Ramos (cell line): ENCODE results near the gene TRAPPC14.

ENCODE experiments used
- in situ Hi-C: fragments of 300-500 bp; cut with MboI; formaldehyde crosslinking; loops from one replicate; pipeline ENCODE4 v1.14.3; 2022; ENCODE audit warnings: low sequenced_read_pairs; ENCODE audit not compliant: unreplicated experiment

Gene TRAPPC14

DNA sequence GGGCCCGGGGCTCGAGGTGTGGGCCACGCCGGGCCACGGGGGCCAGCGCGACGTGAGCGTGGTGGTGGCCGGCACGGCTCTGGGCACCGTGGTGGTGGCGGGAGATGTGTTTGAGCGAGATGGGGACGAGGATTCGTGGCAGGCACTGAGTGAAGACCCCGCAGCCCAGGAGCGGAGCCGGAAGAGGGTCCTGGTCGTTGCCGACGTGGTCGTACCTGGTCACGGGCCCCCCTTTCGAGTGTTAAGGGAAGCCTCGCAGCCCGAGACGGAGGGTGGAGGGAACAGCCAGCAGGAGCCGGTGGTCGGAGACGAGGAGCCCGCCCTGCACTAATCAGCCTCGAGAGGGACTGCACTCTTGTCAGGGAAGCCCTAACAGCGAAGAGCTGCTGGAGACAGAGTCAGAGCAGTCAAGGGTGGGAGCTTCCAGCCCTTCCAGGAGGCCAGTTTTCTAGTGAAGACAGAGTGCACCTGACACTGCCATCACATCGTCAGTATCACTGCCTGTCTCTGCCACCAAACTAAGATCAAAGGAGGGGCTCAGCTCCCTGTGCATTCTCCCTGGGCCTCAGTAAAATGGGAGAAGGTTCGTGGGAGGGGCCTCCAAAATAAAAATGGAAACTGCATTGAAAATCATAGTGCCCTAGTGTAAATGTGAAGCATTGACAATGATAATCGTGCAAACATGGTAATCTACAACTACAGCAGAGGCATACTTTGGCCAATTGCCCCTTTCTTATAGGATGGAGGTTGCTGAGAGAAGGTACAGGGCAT lies 30.5 kb downstream of the TRAPPC14 start:
- in situ Hi-C loops, result loop anchor here (5.0 to 10.0 kb wide), 3 partner anchors 136 to 224 kb away; partner anchors contain the start of gene TRIM4

- in situ Hi-C loops, result loop anchor here (5.0 to 10.0 kb wide), 3 partner anchors 135 to 225 kb away; partner anchors contain the start of gene TRIM4
These were observed 31.3 kb downstream of the TRAPPC14 start, which contains the start of gene MBLAC1 for GRCh38 chr7:100126931-100127865. Gene MBLAC1 (plus strand): TSS chr7:100126967. CDS start chr7:100127396, 429 bp downstream.

DNA sequence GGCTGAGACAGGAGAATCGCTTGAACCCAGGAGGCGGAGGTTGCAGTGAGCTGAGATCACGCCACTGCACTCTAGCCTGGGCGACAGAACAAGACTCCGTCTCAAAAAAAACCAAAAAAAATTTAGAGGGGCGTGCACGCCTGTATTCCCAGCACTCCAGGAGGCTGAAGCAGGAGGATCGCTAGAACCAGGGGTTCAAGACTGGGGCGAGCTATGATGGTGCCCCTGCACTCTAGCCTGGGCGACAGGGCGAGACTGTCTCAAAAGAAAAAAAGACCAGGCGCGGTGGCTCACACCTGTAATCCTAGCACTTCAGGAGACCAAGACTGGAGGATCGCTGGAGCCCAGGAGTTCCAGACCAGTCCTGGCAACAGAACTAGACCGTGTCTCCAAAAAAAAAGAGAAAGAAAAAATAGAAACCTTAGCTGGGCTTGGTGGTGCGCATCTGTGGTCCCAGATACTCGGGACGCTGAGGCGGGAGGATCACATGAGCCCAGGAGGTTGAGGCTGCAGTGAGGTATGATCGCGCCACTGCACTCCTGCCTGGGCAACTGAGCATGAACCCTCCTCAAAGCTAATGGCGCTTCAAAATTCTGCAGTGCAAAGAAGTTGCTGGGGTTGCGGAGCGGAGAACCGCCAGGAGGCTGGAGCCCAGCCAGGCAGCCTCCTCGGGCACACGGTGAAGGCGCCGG lies 32.1 kb downstream of the TRAPPC14 start:
- in situ Hi-C loops, result loop anchor here (5.0 to 10.0 kb wide), 3 partner anchors 134 to 226 kb away; partner anchors contain the start of gene TRIM4

DNA sequence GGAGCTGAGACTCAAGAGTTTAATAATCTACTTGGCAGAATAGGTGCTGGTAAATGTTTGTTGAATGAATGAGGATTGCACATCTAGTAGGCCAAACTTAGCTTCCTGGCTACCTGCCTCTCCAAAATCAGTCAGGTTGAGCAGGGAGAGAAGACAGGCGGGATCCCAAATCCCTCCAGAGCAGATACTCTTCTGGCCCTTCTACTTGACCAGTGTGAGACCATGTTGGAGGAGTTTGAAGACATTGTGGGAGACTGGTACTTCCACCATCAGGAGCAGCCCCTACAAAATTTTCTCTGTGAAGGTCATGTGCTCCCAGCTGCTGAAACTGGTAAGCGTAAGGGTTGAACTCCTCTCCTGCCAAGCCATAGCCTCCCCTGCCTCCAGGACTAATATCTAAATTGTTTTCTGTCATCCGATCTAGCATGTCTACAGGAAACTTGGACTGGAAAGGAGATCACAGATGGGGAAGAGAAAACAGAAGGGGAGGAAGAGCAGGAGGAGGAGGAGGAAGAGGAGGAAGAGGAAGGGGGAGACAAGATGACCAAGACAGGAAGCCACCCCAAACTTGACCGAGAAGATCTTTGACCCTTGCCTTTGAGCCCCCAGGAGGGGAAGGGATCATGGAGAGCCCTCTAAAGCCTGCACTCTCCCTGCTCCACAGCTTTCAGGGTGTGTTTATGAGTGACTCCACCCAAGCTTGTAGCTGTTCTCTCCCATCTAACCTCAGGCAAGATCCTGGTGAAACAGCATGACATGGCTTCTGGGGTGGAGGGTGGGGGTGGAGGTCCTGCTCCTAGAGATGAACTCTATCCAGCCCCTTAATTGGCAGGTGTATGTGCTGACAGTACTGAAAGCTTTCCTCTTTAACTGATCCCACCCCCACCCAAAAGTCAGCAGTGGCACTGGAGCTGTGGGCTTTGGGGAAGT lies 34.0 kb downstream of the TRAPPC14 start:
- in situ Hi-C loops, result loop anchor here (5.0 to 10.0 kb wide), 3 partner anchors 132 to 228 kb away; partner anchors contain the start of gene TRIM4

DNA sequence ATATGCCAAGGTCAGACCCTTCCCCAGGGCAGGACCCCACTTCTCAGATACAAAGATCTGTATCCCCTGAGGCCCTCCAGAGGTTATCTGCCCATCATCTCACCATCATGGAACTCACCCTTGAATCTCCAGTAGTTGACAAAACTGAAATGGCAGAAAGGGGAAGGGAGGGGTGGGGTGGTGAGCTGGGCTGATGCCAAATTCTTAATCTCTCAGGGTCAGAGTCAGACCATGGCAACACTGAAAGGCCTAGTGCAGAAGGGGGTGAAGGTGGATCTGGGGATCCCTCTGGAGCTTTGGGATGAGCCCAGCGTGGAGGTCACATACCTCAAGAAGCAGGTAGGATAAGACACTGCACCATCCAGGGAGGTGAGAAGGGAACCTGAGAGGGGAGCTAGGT lies 36.0 kb downstream of the TRAPPC14 start:
- in situ Hi-C loops, result loop anchor here (10.0 kb wide), 1 partner anchor 208 kb away; the partner anchor contains the start of gene TRIM4

DNA sequence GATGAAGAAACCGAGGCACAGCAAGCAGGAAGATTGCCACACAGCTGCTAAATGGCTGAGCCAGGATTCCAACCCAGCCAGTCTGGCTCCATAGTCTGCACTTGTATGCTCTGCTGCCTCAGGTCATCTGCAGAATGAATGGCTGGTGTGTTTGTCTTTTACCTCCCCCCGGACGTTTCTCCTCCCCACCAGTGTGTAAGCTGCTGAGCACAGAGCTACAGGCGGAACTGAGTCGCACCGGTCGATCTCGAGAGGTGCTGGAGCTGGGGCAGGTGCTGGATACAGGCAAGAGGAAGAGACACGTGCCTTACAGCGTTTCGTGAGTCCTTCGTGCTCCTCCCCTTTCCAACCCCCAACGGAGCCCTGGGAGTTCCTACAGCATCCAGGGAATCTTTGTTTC lies 36.5 kb downstream of the TRAPPC14 start:
- in situ Hi-C loops, result loop anchor here (10.0 kb wide), 1 partner anchor 207 kb away; the partner anchor contains the start of gene TRIM4

DNA sequence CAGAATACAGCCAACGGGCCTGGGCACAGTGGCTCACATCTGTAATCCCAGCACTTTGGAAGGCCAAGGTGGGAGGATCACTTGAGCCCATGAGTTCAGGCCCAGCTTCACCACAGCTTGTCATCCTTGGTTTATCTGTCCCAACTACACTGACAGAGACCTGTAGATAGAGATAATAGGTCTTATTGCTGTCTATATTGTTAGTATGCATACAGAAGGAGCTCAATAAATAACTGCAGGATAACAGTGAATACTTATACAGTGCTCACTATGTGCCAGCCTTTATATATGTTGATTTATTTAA lies 37.8 kb downstream of the TRAPPC14 start:
- in situ Hi-C loops, result loop anchor here (10.0 kb wide), 1 partner anchor 206 kb away; the partner anchor contains the start of gene TRIM4

DNA sequence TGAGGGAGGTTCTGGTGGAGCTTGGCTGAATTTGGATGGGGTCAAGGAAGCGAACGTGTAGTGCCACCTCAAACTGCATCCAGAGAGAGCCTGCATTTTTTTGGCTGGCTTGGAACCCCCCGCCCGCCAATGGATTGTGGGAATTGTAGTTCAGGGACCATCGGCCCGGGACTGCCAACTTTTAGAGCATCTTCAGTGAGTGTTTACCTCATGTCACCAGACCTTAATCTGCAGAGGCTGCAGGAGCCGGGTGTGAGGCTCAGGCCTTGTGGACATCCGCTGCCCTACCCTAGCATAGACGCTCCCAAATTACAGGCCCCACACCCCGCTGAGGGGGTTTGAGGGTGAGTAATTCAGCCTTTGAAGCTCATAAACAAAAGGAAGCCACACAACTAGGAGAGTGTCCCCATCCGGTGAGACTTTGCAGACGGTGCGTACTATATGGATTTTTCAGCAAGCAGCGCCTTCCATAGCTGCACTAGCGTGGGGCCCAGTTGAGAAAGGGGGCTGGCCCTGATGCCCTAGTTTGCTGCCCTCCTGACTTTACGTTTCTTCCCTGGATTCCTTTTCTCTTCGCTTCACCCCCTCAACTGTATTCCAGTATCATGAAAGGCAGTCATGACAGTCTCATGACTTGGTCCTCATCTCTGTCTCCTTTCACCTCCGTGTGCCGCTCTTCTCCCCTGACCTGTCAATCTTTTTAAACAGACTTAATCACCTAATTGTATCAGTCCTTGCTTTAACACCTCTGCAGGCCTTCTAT lies 38.4 kb downstream of the TRAPPC14 start:
- in situ Hi-C loops, result loop anchor here (10.0 kb wide), 1 partner anchor 205 kb away; the partner anchor contains the start of gene TRIM4

- in situ Hi-C loops, result no loop called here
These were observed 39.2 kb downstream of the TRAPPC14 start, which contains the start of the genes CNPY4 and TAF6 for GRCh38 chr7:100119072-100119969. Gene CNPY4 (plus strand): TSS chr7:100119634. CDS start chr7:100119745, 111 bp downstream. Gene TAF6 (minus strand): TSS chr7:100119358. CDS start chr7:100114209, 5,149 bp downstream.

DNA sequence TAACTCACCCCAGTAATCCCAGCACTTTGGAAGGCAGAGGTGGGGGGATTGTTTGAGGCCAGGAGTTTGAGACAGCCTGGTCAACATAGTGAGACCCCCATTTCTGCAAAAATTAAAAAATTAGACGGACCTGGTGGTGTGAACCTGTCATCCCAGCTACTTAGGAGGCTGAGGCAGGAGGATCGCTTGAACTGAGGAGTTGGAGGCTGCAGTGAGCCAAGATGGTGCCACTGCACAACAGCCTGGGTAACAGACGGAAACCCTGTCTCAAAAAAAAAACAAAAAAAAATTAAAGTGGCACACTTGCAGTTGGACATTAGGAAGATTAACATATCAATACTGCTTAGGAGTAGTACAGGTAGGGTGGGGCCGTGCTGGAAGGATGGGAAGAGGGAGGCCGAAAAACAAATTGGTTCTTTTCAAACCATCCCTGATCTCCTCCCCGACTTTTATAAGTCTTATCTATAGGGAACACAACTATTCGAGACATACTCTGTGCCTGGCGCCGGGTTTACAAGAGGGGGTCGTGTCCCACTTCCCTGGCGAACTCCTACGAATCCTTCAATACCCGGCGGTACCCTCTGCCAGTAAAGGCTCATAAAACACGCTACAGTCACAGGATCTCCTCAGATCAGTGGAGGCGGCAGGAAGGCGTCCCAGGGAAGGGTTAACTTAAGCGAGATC lies 40.0 kb downstream of the TRAPPC14 start:
- in situ Hi-C loops, result no loop called here

DNA sequence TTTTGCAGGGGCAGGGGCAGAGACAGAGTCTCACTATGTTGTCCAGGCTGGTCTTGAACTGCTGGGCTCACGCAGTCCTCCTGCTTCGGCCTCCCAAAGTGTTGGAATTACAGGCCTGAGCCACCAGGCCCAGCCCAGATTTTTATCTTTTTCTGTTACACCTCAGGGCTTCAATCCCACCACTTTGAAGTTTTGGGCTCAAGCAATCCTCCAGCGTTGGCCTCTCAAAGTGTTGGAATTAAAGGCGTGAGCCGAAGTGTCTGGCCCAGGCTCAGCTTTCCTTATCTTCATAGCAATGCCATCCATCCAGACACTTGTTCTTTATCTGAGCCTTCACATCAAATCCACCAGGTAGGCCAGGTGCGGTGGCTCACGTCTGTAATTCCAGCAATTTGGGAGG lies 43.5 kb downstream of the TRAPPC14 start:
- in situ Hi-C loops, result no loop called here

DNA sequence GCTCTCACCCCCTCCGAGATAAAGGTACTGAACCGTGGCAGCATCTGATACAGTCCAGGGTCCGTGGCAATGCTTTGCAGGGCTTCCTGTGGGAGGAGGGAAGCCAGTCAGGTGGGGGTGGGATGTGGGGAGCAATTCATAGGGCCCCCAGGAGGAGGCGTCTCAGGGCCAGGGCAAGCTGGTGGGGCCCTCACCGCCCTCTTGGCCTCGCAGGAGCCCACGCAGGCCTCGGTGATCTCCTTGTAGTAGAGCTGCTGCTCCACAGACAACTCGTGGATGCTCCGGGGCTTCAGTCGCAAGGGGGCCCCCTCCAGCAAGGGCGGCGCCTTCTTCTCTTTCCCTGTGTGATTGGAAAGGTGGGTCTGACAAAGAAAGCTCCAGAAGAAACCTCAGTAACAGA lies 46.6 kb downstream of the TRAPPC14 start:
- in situ Hi-C loops, result no loop called here

GRCh38 chr7:100111156-100111555 lies 47.4 kb downstream of the TRAPPC14 start:
- in situ Hi-C loops, result no loop called here

GRCh38 chr7:100109521-100110163 lies 48.9 kb downstream of the TRAPPC14 start:
- in situ Hi-C loops, result no loop called here

- in situ Hi-C loops, result no loop called here
These were observed 50.6 kb downstream of the TRAPPC14 start for GRCh38 chr7:100107890-100108289.

- in situ Hi-C loops, result no loop called here
These were observed 51.3 kb downstream of the TRAPPC14 start for GRCh38 chr7:100107125-100107737.
